ENCODE results near the gene RAB22A.
"Not testable (repeated sequence)": the region's sequence is repeated elsewhere in the genome, so short reads cannot be mapped to it uniquely, and the experiment has no call there.

Gene RAB22A

DNA sequence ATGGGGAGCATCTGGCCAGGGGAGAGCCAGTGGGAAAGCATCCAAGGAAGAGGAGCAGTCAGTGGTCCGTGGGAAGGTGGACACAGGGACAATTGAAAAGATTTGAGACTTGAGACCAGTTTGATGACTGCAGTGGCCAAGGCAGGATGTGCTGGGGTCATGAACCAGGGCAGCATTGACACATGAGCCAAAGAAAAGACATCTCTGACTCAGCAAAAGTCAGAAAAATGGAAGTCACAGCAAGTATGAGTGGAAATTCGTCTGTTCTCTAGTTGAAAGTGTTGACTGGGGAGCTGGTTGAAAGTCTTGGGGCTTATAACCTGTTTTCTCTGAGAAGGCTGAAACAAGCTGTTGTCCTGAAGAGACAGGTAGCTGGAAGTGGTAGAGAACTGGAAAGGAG lies 31.3 kb downstream of the RAB22A start:
- no peak for FAIRE-seq
- DNase-seq (ENCODE audit: insufficient read length, low spot score): no peak

- DNase-seq (ENCODE audit: insufficient read length, low spot score) (no peak), FAIRE-seq (no peak)
These were observed 32.8 kb downstream of the RAB22A start for GRCh38 chr20:58342104-58342945.

GRCh38 chr20:58344741-58345140 lies 35.2 kb downstream of the RAB22A start:
- DNase-seq (ENCODE audit: insufficient read length, low spot score) (no peak), FAIRE-seq (no peak)

DNA sequence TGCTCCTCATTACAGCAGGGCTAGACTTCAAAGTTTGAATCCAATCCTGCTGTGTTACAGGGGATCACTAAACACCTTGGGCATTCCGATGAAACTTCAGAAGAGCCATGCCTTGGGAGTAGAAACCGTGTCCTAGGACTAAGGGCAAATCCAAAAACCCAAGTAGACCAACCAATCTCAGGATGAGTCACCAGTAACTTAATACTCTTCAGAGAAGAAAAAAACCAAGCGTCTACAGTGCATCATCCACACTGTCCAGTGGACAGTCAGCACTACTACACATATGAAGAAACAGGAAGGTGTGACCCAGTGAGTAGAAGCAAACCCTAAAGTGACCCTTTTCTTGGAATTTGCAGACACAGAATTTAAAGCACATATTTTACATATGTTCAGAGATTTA lies 40.1 kb downstream of the RAB22A start:
- FAIRE-seq (no peak), DNase-seq (ENCODE audit: insufficient read length, low spot score) (no peak)

- FAIRE-seq (no peak), DNase-seq (ENCODE audit: insufficient read length, low spot score) (no peak)
These were observed 43.0 kb downstream of the RAB22A start for GRCh38 chr20:58352468-58352867.

GRCh38 chr20:58359441-58359840 lies 49.9 kb downstream of the RAB22A start:
- FAIRE-seq: no peak
- no peak for DNase-seq (ENCODE audit: insufficient read length, low spot score)

- DNase-seq (ENCODE audit: insufficient read length, low spot score): no peak
- no peak for FAIRE-seq
These were observed 51.4 kb downstream of the RAB22A start for GRCh38 chr20:58360936-58361335.

- no peak for DNase-seq (ENCODE audit: insufficient read length, low spot score)
- no peak for FAIRE-seq
These were observed 52.1 kb downstream of the RAB22A start for GRCh38 chr20:58361481-58362205.

DNA sequence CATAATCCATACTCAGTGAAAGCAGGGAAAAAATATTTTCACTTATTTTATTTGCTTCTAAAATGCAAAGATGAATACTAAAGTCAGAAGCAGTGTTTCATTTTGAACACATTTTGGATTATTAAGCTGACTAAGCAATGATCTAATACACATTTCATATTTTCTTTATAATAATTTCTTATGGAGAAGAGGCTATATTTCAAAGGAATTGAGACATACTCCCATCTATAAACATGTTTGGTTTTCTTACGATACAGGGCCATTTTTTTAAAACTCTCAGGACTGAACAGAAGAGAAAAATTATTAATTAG lies 52.6 kb downstream of the RAB22A start:
- FAIRE-seq (no peak), DNase-seq (ENCODE audit: insufficient read length, low spot score) (no peak)

DNA sequence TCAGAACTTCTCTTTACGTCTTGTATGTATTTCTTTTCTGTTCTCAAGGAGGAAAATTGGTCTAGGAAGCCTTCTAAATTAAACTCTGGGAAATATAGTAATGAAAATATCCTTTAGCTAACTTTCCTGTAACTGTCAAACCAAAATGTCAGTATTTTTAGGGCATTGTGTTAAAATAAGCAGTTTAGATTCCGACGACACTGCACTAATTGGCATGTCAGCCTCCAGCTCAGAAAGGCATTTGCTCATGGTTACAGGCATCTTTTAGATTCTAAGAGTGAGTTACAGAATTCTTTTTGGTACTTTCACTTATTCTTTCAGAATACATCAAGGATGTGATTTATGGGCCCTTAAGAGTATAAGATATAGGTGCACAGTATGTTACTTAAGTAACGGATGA lies 53.5 kb downstream of the RAB22A start:
- FAIRE-seq (no peak), DNase-seq (ENCODE audit: insufficient read length, low spot score) (no peak)

DNA sequence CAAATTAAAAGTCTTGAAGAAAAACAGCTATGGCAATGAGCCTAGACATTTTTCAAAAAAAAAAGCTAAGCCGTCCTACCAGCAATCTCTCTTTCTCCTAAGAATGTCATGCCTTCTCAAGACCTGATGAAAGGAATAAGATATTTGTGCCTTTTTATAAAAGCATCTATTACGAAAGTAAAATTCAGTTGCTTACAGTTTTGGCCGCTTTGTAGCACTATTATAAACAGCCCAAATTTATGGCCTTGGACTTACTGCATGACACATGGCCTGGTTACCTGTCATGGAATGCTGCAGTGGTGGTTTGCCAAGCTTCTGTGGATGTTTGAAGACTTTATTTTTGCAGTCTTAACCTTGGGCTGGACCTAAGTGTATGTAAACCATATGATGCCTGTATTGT lies 57.4 kb downstream of the RAB22A start:
- FAIRE-seq (no peak), DNase-seq (ENCODE audit: insufficient read length, low spot score) (no peak)

GRCh38 chr20:58372806-58373205 lies 63.3 kb downstream of the RAB22A start:
- DNase-seq (ENCODE audit: insufficient read length, low spot score) (no peak), FAIRE-seq (no peak)

- DNase-seq (ENCODE audit: insufficient read length, low spot score); FAIRE-seq: not testable (repeated sequence)
These were observed 63.8 kb downstream of the RAB22A start for GRCh38 chr20:58373296-58373695.

- DNase-seq (ENCODE audit: insufficient read length, low spot score) (no peak), FAIRE-seq (no peak)
These were observed 64.7 kb downstream of the RAB22A start for GRCh38 chr20:58374027-58374850.

DNA sequence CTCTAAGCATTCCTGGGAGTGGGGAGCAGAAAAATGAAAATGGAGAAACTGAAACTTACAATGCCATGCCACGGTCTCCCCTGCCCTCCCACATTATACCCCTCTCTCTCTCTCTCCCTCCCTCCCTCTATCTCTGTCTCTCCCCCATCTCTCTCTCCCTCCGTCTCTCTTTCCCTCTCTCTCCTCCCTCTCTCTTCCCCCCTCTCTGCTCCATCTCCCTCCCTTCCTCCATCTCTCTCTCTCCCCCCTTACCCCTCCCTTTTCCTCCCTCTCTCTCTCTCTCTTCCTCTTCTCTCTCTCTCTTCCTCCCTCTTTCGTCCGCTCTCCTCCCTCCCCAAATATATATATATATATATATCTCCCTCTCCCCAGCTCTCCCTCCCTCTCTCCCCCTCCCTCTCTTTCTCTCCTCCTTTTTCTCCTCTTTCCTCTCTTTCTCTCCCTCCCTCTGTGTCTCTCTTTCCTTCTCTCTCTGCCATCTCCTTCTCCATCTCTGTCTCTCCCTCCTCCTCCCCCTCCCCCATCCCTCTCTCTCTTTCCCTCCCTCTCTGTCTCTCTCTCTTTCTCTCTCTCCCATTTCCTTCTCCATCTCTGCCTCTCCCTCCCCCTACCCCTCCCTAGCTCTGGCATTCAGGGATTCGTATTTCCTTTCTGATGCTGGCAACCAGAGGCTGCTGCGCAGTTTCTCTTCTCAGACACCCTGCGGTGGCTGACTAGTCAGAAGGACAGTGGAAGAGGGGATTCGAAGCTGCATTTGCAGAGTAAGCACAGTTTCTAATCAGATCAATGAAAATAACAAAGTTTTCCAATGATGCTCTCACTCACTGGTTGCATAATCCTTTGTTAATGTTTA lies 65.6 kb downstream of the RAB22A start:
- FAIRE-seq (no peak), DNase-seq (ENCODE audit: insufficient read length, low spot score) (no peak)

GRCh38 chr20:58375759-58376352 lies 66.3 kb downstream of the RAB22A start:
- FAIRE-seq (no peak), DNase-seq (ENCODE audit: insufficient read length, low spot score) (no peak)

DNA sequence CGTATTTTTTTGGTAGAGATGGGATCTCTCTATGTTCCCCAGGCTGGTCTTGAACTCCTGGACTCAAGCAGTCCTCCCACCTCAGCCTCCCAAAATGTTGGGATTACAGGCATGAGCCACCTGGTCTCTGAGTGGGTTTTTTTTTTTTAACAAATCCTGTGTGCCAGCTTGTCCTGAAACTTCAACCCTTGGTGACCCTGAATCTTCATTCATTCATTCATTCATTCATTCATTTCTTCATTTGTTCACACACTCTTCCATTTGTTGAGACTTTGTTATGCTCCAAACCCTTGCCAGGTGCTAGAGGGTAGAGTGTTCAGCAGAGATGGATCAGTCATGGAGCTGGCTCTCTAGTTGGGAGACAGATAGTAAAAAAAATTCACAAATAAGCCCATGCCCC lies 67.5 kb downstream of the RAB22A start:
- no peak for DNase-seq (ENCODE audit: insufficient read length, low spot score)
- FAIRE-seq: no peak

DNA sequence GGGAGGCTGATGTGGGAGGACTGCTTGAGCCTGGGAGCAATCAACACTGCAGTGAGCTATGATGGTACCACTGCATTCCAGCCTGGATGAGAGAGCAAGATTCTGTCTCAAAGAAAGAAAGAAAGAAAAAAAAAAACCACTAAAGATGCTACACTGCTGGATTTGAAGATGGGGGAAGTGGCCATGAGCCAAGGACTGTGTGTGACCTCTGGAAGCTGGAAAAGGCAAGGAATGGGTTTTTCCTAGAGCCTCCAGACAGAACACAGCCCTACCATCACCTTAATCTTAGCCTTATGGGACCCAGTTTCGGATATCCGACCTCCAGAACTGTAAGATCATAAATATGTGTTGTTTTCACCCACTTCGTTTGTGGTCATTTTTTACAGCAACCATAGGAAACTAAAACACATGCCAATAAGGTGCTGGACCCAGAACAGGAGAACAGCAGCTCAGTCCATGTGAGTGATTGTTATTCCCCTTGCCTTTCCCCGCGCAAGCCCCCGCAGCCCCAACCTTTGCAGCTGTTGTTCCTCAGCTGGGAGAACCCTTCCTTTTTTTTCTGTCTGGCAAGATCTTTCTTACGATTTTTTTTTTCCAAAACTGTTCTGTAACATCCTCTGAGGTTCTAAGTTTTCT lies 68.4 kb downstream of the RAB22A start:
- FAIRE-seq (no peak), DNase-seq (ENCODE audit: insufficient read length, low spot score) (no peak)

- DNase-seq (ENCODE audit: insufficient read length, low spot score) (no peak), FAIRE-seq (no peak)
These were observed 69.2 kb downstream of the RAB22A start for GRCh38 chr20:58378704-58379103.

DNA sequence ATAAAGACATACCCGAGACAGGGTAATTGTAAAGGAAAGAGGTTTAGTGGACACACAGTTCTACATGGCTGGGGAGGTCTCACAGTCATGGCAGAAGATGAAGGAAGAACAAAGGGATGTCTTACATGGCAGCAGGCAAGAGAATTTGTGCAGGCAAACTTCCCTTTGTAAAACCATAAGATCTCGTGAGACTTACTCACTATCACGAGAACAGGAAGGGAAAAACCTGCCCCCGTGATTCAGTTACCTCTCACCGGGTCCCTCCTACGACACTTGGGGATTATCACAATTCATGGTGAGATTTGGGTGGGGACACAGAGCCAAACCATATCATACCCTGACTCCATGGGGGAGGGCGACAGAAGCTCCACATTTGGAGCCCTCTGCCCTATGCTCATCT lies 72.1 kb downstream of the RAB22A start:
- DNase-seq (ENCODE audit: insufficient read length, low spot score) (no peak), FAIRE-seq (no peak)
